Cardiac muscle cell (in vitro differentiated cells and primary cell): ENCODE results near the gene GHRL. TPM values are rescaled to one million over a fixed set of nuclear protein-coding genes. Genes with fewer than 3 reads are reported as not detected.

ENCODE experiments used
- DNase-seq, 2 donors: peaks; one replicate each; pipeline versions ENCODE4 v3.0.0 to v3.0.0-alpha.2; 2010 to 2017; ENCODE audit warnings: low read depth in 1 of 2, low spot score in 1 of 2
- H3K27ac ChIP-seq: fragments of 200-600 bp; sonication (generic); 2 replicates; pipeline ENCODE4 v1.5.1; 2016
- H3K27me3 ChIP-seq: fragments of 200-600 bp; sonication (generic); 2 replicates; pipeline ENCODE4 v1.6.0; 2016; ENCODE audit warnings: control low read depth
- H3K36me3 ChIP-seq: fragments of 200-600 bp; sonication (generic); 2 replicates; pipeline ENCODE4 v1.5.1; 2016; ENCODE audit warnings: control low read depth
- H3K4me1 ChIP-seq: fragments of 200-600 bp; sonication (generic); 2 replicates; pipeline ENCODE4 v1.8.1; 2017; ENCODE audit warnings: low read depth, mild to moderate bottlenecking, mixed run types
- H3K4me3 ChIP-seq: fragments of 200-600 bp; sonication (generic); 2 replicates; pipeline ENCODE4 v1.5.1; 2016; ENCODE audit warnings: mild to moderate bottlenecking
- H3K9me3 ChIP-seq: fragments of 200-600 bp; sonication (generic); 2 replicates; pipeline ENCODE4 v1.5.1; 2017; ENCODE audit warnings: low read depth, mild to moderate bottlenecking, control low read depth
- polyA plus RNA-seq: library from polyadenylated mRNA; unstranded; fragments of >200 nt; fragmentation: Nextera tagmentation; extraction: Ambion mirVana; gene quantifications from 2 replicates; pipeline ENCODE4 v1.2.1, GENCODE V29; 2016
- total RNA-seq: library from RNA; depleted of rRNA; stranded (reverse); fragments of >200 nt; gene quantifications from 2 replicates; pipeline ENCODE4 v1.2.3, GENCODE V29; 2016
- TF ChIP-seq, protein P1 (sequence below): IDR thresholded peaks from 2 replicates; pipeline ENCODE4 v1.5.1; 2012; ENCODE audit warnings: low read depth, mild to moderate bottlenecking, low read length

Gene GHRL
- total and polyA plus RNA-seq, 2 experiments from 2014 or later, result 0.18 to 0.46 TPM

DNA sequence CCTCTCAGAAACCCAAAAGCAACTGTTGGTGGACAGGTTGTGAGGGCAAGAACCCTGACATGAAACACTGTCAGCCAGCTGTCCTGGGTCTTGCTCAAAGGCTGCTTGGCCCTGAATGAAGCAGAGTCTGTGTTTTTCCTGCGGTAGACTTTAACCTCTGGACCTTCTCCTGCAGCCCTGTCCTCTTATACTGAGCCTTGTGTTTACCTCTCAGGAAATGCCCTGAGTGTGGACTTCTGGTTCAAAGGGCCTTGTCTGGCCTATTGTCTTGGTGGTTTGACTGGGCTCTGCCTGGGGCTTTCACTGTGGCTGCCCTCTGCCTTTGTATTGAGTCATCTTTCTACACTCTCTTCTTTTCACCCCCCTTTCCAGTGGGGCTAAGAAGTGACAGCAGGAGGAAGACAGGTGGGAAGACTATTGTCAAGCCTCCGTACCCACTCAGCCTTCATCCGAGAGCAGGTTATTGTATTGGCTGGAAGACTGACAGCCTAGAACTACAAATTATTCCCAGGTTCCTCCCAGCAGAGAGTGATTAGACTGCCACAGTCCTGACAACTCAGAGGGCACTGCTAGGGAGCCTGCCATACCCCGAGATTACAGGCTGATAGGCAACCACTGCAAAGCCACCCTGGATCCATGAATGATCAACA, 24.7 kb upstream of the GHRL start:
- no peak for DNase-seq
- Histone ChIP-seq H3K27ac (no peak overlapping the region), H3K4me3 (no peak overlapping the region), H3K4me1 (no peaks in the 10 kb centered on the region), H3K36me3 (peaks cover 49% of the 10 kb centered on the region), H3K27me3 (no peaks in the 10 kb centered on the region), H3K9me3 (no peaks in the 10 kb centered on the region)
- TF ChIP-seq, protein P1, sequence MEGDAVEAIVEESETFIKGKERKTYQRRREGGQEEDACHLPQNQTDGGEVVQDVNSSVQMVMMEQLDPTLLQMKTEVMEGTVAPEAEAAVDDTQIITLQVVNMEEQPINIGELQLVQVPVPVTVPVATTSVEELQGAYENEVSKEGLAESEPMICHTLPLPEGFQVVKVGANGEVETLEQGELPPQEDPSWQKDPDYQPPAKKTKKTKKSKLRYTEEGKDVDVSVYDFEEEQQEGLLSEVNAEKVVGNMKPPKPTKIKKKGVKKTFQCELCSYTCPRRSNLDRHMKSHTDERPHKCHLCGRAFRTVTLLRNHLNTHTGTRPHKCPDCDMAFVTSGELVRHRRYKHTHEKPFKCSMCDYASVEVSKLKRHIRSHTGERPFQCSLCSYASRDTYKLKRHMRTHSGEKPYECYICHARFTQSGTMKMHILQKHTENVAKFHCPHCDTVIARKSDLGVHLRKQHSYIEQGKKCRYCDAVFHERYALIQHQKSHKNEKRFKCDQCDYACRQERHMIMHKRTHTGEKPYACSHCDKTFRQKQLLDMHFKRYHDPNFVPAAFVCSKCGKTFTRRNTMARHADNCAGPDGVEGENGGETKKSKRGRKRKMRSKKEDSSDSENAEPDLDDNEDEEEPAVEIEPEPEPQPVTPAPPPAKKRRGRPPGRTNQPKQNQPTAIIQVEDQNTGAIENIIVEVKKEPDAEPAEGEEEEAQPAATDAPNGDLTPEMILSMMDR, result no peak

DNA sequence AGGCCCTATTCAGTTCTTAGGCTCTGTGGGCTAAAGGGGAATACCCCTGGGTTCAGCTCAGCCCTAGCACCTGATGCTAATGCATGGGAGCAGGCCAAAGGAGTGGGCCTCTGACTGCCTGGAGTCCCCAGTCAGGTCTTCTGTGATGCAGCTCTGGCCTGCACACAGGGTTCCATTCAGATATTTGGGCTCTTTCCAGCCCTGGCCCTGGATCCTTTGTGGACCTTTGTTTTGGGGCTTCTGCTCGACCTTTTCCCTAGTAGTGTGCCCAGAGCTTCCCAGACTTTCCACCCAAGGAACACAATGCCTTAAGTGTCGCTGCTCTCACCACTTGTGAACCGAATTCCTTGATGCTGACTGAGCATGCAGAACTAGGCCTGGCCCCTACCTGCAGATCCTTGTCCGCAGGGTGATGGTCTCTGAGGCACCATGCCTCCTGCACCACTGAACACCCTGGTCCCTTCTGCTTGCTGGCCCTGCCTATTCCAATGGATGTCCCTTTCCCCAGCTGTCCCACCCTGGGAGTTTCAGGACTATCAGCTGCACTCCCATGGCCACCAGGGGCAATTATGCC, 23.1 kb upstream of the GHRL start:
- Histone ChIP-seq H3K4me3 (no peak overlapping the region), H3K9me3 (no peaks in the 10 kb centered on the region), H3K4me1 (no peaks in the 10 kb centered on the region), H3K27me3 (no peaks in the 10 kb centered on the region), H3K36me3 (peaks cover 64% of the 10 kb centered on the region), H3K27ac (no peak overlapping the region)
- no peak for DNase-seq
- TF ChIP-seq, protein P1, result no peak

DNA sequence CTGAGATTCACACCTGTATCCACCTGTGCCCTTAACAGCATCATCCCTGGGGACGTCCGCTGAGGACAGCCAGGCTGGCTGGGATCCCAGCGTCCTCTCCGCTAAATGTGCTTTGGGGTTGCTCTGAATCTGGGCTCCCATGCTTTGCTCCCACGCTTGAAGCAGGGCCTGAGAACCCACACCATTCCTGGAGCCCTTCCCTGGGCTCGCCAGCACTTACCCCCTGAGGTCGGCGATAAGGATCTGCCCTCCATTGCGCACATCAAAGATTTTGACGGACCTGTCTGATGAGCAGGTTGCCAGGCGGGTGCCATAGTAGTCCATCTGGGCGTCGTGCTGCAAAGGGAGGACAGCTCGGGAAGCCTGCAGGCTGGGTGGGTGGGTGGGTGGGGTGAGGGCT, 22.4 kb upstream of the GHRL start:
- peaks cover 67% of the 10 kb centered on the region for H3K36me3 ChIP-seq
- H3K9me3 ChIP-seq, result no peaks in the 10 kb centered on the region
- TF ChIP-seq, protein P1, result no peak

DNA sequence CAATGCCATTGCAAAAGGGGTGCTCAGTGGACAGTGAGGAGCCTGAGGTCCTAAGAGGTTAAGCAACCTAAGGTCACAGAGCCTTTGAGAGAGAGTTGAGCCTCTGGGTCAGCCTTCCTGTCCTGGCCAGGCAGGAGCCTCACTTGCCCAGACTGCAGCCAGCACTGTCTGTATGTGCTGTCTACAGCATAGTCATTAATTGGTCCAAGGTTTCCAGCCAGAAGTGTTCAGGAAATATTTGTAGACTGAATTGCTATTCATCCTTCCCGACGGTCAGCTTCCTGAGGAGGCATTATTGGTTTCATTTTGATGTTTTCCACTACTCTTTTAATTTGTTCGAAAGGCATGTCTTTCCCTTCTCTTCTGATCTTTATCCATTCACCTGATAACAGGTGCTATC, 20.1 kb upstream of the GHRL start:
- no peak for DNase-seq
- Histone ChIP-seq H3K4me3 (no peak overlapping the region), H3K27me3 (no peaks in the 10 kb centered on the region), H3K4me1 (no peaks in the 10 kb centered on the region), H3K36me3 (peaks cover 61% of the 10 kb centered on the region), H3K27ac (no peak overlapping the region), H3K9me3 (no peaks in the 10 kb centered on the region)
- TF ChIP-seq, protein P1, result no peak

More for the DNA sequence above, 22.4 kb upstream of the GHRL start:
- Histone ChIP-seq H3K4me1 (no peaks in the 10 kb centered on the region), H3K27ac (no peak overlapping the region), H3K27me3 (no peaks in the 10 kb centered on the region), H3K4me3 (no peak overlapping the region)
- no peak for DNase-seq

DNA sequence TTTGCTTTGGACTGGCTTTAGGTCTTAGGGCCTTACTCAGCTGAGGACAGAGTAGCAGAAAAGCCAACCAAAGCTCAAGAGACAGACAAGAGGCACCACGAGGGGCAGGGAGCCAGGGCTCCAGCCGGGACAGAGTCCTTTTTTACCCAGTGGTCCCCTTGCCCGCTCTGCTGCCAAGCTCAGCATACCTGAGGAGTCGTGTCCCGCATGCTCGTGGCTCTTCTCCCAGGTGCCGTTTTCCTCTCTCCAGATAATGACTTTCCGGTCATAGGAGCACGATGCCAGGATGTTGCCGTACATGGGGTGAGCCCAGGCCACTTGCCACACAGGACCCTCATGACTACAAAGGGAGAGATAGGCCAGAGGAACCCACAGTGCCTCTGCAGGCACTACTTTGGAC, 19.6 kb upstream of the GHRL start:
- Histone ChIP-seq H3K4me3 (no peak overlapping the region), H3K27me3 (no peaks in the 10 kb centered on the region), H3K9me3 (no peaks in the 10 kb centered on the region), H3K27ac (no peak overlapping the region), H3K4me1 (no peaks in the 10 kb centered on the region), H3K36me3 (peaks cover 60% of the 10 kb centered on the region)
- TF ChIP-seq, protein P1, result no peak
- no peak for DNase-seq
